Activated CD4-positive, alpha-beta T cell treated with anti-CD3 and anti-CD28 coated beads, Interleukin-2, Interleukin-6, amounts not matched to agents 100 ng/mL and 50 ng/mL, durations not matched to agents 16 hours and 8 hours (primary cell): ENCODE data around the gene DDX27.

ENCODE experiments used
- DNase-seq: peaks from one replicate; pipeline ENCODE4 v3.0.0-alpha.2; 2020

Gene DDX27

DNA sequence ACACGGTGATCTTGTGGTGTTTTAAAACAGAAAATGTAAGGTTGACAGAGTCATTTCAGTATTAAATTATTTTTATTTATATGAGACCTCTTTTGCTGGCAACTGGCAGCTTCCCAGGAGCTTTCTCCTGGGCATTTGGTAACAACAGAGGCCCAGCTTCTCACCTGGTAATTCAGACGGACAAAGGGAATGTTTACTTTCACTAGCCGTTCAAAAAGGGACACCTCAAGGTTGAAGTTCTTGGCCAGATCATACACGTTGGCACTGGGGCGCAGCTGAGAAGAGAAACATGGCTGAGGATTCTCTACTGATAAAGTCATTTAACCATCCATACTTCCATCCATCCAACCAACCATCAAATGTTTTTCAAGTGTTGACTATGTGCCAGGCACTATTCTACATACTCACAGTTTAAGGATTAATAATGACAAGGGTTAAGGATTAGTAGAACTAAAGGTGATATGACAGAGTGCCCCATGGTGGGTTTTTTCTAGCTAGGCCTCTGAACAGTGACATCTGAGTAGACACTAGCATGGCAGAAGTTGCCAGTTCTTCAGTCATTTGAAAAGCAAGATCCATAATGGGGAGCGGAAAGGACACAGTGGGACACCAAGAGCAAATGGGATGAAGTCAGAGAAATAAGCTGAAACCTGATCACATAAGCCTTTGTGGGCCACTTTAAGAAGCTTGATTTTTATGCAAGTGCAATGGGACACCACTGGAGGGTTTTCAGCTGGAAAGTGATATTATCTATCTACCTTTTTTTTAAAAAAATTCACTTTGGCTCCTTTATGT, 33.5 kb downstream of the DDX27 start:
- DNase-seq, result no peak

- DNase-seq, result no peak
Measured at GRCh38 chr20:49256261-49256660, 37.0 kb downstream of the DDX27 start.

- no peak for DNase-seq
Measured at GRCh38 chr20:49259284-49259683, 40.1 kb downstream of the DDX27 start.

GRCh38 chr20:49259799-49260198, 40.6 kb downstream of the DDX27 start:
- no peak for DNase-seq

DNA sequence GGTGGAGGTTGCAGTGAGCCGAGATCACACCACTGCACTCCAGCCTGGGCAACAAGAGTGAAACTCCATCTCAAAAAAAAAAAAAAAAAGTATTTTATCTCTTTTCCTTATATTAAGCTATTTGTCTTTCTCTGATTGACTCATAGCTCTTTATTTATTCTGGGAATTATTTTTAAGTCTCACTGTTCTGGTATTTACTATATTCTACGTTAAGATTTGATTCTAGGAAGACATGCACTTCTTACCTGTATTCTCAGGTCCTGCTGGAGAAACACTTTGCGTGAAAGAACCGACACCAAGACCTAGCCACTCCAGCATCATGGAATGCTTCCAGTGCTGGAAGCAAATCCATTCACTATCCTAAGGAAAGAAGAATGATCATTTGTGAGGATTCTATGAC, 41.0 kb downstream of the DDX27 start:
- DNase-seq, result no peak

GRCh38 chr20:49261173-49261572, 42.0 kb downstream of the DDX27 start:
- DNase-seq, result no peak

DNA sequence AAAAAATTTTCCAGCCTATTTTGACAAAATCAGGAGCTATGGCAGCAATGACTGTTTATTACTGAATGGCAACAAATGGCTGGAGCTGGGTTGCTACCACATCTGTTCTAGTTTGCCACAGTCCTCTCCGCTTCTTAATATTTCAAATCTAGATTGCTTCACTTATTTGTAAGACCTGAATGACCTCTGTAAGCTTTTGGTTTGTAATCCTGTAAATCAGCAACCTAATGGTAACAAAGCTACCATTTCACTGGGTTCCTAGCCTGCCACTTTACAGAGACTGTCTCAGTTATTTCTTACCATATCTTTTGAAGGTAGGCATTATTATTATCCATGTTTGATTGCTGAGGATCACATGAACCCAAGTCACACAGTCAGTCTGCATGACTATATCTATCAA, 43.2 kb downstream of the DDX27 start:
- no peak for DNase-seq

GRCh38 chr20:49267327-49267726, 48.1 kb downstream of the DDX27 start:
- DNase-seq, result no peak

DNA sequence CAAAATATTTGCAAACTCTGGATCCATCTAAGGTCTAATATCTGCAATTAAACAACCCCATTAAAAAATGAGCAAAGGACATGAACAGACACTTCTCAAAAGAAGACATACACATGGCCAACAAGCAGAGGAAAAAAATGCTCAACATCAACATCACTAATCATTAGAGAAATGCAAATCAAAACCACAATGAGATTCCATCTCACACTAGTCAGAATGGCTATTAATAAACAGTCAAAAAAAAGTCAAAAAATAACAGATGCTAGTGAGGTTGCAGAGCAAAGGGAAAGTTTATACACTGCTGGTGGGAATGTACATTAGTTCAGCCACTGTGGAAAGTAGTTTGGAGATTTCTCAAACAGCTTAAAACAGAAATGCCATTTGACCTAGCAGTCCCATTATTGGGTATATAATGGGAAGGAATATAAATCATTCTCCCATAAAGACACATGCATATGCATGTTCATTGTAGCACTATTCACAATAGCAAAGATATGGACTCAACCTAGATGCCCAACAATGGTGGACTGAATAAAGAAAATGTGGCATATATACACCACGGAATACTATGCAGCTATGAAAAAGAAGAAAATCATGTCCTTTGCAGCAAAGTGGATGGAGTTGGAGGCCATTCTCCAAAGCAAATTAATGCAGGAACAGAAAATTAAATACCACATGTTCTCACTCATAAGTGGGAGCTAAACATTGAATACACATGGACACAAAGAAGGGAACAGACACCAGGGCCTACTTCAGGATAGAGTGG, 49.6 kb downstream of the DDX27 start:
- no peak for DNase-seq

GRCh38 chr20:49270177-49270576, 51.0 kb downstream of the DDX27 start:
- no peak for DNase-seq

- DNase-seq, result no peak
Measured at GRCh38 chr20:49270736-49271135, 51.5 kb downstream of the DDX27 start.

DNA sequence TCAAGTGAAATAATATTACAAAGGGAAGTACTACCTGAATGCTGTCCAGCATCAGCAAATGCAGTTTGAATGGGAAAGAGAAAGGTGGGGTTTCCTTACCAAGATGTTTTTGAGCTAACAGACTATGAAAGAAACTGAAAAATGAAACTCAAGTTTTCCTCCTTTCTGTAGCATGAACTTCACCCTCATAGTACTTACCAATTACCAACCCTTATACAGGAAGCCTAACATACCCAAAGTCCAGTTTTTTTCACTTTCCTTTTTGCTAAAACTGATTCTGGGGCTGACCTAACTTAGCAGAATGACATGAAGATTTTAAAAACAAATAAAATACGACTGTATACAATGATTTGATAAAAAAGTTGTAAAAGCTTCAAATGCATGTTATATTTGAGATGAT, 53.4 kb downstream of the DDX27 start:
- no peak for DNase-seq

GRCh38 chr20:49273696-49274277, 54.6 kb downstream of the DDX27 start:
- no peak for DNase-seq

GRCh38 chr20:49275216-49275615, 56.0 kb downstream of the DDX27 start:
- no peak for DNase-seq

- DNase-seq, result no peak
Measured at GRCh38 chr20:49275636-49276035, 56.4 kb downstream of the DDX27 start.

DNA sequence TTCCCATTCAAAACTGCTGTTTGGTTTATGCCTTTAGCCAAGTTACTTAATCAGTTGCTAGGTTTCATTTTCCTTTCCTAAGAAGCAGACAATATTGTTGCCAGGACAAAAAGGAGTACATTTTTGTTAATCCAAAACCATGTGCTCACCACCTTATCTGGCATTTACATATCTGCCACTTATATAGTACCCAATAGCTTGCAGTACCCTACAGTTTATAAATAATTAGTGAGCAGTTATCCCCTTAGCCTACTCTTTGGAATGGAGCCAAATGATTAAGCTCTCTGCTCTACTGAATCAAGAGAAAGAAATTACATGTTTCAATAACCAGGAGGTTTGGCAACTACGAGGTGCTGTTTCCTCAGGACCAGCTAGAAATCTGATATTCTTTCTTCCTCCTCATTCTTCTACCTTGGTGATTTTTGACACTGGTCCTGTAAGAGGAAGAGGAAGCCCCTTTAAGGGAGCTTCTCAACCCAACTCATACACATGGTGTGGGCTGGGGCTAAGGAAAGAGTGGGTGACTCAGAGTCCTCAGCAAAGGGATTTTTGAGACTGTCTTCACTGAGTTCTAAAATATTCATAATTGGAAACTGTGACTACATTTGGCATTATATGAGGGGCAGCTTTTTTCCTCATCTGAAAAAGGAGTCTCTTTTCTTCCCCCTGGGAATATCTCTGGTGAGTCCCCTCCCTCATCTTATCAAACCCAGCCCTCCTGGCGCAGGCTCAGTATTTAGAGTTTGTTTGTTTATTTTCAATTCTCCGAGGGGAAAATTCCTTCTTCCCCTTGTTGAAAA, 57.1 kb downstream of the DDX27 start:
- peak; percentile 74 for DNase-seq

GRCh38 chr20:49276961-49277785, 58.0 kb downstream of the DDX27 start:
- peak; percentile 75 for DNase-seq

GRCh38 chr20:49277786-49278035, 58.5 kb downstream of the DDX27 start:
- DNase-seq, result no peak

DNA sequence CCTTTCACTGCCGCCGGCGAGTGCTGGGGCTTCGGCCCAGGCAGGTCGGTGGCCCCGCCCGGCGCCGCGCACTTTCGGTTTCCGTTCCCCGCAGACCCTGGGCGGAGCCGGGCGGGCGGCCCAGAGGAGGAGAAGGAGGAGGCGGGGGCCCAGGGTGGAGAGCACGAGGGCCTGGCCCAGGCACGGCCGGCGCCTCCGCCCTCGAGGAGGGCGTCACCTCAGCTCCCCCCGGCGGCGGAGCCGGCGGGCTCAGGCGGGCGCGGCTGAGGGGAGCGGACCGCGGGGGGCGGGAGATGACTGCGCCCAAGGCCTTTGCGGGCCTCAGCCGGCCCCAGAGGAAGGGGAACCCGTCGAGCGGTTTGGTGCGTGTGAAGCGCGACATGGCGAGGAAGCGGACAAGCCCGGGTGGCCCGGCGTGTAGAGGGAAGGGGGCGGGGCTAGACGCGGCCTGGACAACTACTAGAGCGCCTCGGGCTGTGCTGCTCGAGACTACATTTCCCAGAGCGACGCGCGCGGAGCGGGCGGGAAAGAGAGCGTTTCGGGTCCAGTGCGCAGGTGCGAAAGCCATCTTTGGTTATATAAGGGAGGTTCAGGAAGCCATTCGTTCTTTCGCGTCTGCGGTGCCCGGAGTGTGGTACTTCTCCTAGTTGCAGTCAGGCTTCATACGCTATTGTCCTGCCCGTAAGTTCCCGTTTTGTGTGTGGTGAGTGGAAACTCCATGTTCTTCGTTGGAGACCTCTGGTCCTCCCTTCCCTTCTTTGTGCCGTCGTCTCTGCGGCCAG, 59.0 kb downstream of the DDX27 start, which contains the start of gene ZNFX1:
TSS of gene ZNFX1 (minus strand) at position 22 of the 782 bp plus-strand sequence. CDS start 2,218 bp downstream, outside the sequence.
- DNase-seq, result peak; percentile 99

DNA sequence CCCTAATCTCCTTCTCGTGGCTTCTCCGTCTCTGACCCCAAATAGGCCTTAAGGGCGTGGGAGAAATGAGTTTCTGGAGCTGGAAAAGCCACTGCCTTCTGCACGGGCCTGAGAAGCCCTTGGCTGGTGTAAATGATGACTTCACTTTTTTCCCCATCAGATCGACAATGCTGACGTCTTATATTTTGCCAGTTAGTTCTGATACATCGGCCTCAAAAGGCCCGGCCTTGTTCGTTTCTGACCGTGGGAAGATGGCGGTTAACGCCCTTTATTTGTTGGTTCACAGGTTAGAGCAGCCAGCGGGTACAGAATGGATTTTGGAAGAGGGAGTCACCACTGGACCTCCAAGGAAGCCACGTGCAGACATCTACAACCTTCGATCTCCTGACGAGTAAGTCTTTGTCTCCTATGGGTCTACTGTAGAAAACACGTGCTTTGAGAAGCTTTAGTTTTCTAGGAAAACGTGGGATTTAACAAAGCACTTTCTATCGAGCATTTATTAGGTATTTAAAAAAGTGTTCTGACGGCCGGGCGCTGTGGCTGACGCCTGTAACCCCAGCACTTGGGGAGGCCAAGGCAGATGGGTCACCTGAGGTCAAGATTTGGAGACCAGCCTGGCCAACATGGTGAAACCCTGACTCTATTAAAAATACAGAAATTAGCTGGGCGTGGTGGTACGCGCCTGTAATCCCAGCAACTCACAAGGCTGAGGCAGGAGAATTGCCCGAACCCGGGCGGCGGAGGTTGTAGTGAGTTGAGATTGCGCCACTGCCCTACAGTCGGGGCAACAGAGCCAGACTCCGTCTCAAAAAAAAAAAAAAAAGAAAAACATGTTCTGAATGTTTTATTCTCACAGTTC, 59.8 kb downstream of the DDX27 start:
- DNase-seq, result peak; percentile 64
